Stimulated activated CD4-positive, alpha-beta T cell treated with anti-CD3 and anti-CD28 coated beads, Interleukin-12 subunit alpha, Interleukin-12 subunit beta, amount 100 ng/mL, for 4 hours (primary cell): Measurements from ENCODE around the gene C19orf25.
"Not testable (repeated sequence)": the region's sequence is repeated elsewhere in the genome, so short reads cannot be mapped to it uniquely, and the experiment has no call there.

Experiments
- DNase-seq: peaks from one replicate; pipeline ENCODE4 v3.0.0-alpha.2; 2020

Gene C19orf25

GRCh38 chr19:1445185-1445931, 33.7 kb downstream of the C19orf25 start:
- peak; percentile 78 for DNase-seq

GRCh38 chr19:1441677-1442438, 37.2 kb downstream of the C19orf25 start:
- DNase-seq, result no peak

- no peak for DNase-seq
Measured at GRCh38 chr19:1441022-1441426, 38.0 kb downstream of the C19orf25 start.

GRCh38 chr19:1440418-1440801, 38.6 kb downstream of the C19orf25 start:
- DNase-seq, result no peak

GRCh38 chr19:1439525-1440417, 39.2 kb downstream of the C19orf25 start:
- not testable (repeated sequence) for DNase-seq

- DNase-seq, result no peak
Measured at GRCh38 chr19:1438933-1439354, 40.1 kb downstream of the C19orf25 start.

GRCh38 chr19:1438035-1438932, 40.7 kb downstream of the C19orf25 start, which contains the start of gene RPS15:
Gene RPS15 (plus strand): TSS chr19:1438396. CDS start chr19:1438426, 30 bp downstream.
- DNase-seq, result peak; percentile 96

GRCh38 chr19:1437609-1438008, 41.4 kb downstream of the C19orf25 start:
- DNase-seq, result no peak

- no peak for DNase-seq
Measured at GRCh38 chr19:1435378-1435989, 43.5 kb downstream of the C19orf25 start.

GRCh38 chr19:1434577-1435060, 44.4 kb downstream of the C19orf25 start:
- DNase-seq, result no peak

GRCh38 chr19:1434040-1434366, 45.0 kb downstream of the C19orf25 start:
- no peak for DNase-seq

- DNase-seq, result no peak
Measured at GRCh38 chr19:1433119-1434039, 45.6 kb downstream of the C19orf25 start.

GRCh38 chr19:1432507-1432887, 46.5 kb downstream of the C19orf25 start:
- DNase-seq, result no peak

- DNase-seq, result no peak
Measured at GRCh38 chr19:1431759-1432506, 47.1 kb downstream of the C19orf25 start.

GRCh38 chr19:1430246-1430645, 48.8 kb downstream of the C19orf25 start:
- no peak for DNase-seq

- DNase-seq, result no peak
Measured at GRCh38 chr19:1429750-1430149, 49.3 kb downstream of the C19orf25 start.

- DNase-seq, result no peak
Measured at GRCh38 chr19:1428738-1429391, 50.1 kb downstream of the C19orf25 start.

- DNase-seq, result no peak
Measured at GRCh38 chr19:1427221-1427920, 51.6 kb downstream of the C19orf25 start.
